ENCODE results near the gene ZNF846.

GRCh38 chr19:9811139-9811538 lies 42.6 kb upstream of the ZNF846 start:
- TF ChIP-seq CREB1 (CRISPR knock-in tag; IDR thresholded peaks at IDR 0.05; ENCODE audit: low read depth) = no peak
- no peak for TF ChIP-seq CTCF (conservative IDR thresholded peaks at IDR 0.05; ENCODE audit: low read depth in 2 of 2)
